Ovary (tissue), 9 donors: ENCODE measurements around the gene ZNF20. TPM values are rescaled to one million over a fixed set of nuclear protein-coding genes. Genes with fewer than 3 reads are reported as not detected.

ENCODE experiments used
- DNase-seq, 5 donors: peaks; one replicate each; pipeline ENCODE4 v3.0.0-alpha.2; 2019 to 2020
- H3K27ac ChIP-seq, 2 donors: fragments of 200-600 bp; one replicate each; pipeline versions ENCODE4 v1.5.1 to v1.8.0; 2019 to 2022
- H3K27me3 ChIP-seq: fragments of 200-600 bp; one replicate; pipeline ENCODE4 v1.8.0; 2022
- H3K36me3 ChIP-seq: fragments of 200-600 bp; sonication (generic); one replicate; pipeline ENCODE4 v1.5.1; 2019
- H3K4me1 ChIP-seq: one replicate; pipeline ENCODE4 v1.8.1; 2013; ENCODE audit warnings: mild to moderate bottlenecking, moderate library complexity; ENCODE audit not compliant: insufficient read depth
- H3K4me3 ChIP-seq: fragments of 200-600 bp; sonication (generic); one replicate; pipeline ENCODE4 v1.5.1; 2017
- H3K9me3 ChIP-seq, 2 donors: fragments of 200-600 bp in 1 of 2; sonication (generic) in 1 of 2; one replicate each; pipeline versions ENCODE4 v1.5.1 to v1.8.1; 2013 to 2019; ENCODE audit warnings: mild to moderate bottlenecking in 1 of 2, moderate library complexity in 1 of 2
- EP300 ChIP-seq: sonication (generic); formaldehyde crosslinking; IDR thresholded peaks from one replicate; pipeline ENCODE4 v1.6.1; 2017; ENCODE audit warnings: antibody characterized with exemption
- POLR2A ChIP-seq: fragments of 450-650 bp; IDR thresholded peaks from one replicate; pipeline ENCODE4 v1.6.1; 2017; ENCODE audit warnings: antibody characterized with exemption, mild to moderate bottlenecking, moderate library complexity
- WGBS, 3 donors: extraction: QIAGEN DNeasy Blood & Tissue Kit in 1 of 3; methylation state at CpG; one replicate each; pipeline versions ENCODE4 v1.1.5 to v1.1.7; 2013 to 2017; 5-methylcytosine and 5-hydroxymethylcytosine counted together
- intact Hi-C, 4 donors: fragments of 100-400 bp; cut with DNase I; formaldehyde crosslinking; loops; one replicate each; pipeline versions ENCODE4 v1.11.0 to v1.15.1; 2022 to 2023
- polyA plus RNA-seq, 2 donors: library from polyadenylated mRNA; stranded (reverse); fragments of 200-250 nt in 1 of 2; fragments of 350-450 nt in 1 of 2; fragmentation: Illumina TruSeq in 1 of 2; extraction: RNeasy Lipid Tissue Mini Kit (QIAGEN cat#74804) in 1 of 2; gene quantifications; one replicate each; pipeline ENCODE4 v1.2.3, GENCODE V29; 2013 to 2014
- total RNA-seq, 7 donors: library from RNA; depleted of rRNA in 2 of 7; stranded (reverse); fragments of >200 nt in 2 of 7; fragmentation: NEBNext Ultra II Directional in 3 of 7; extraction: Animal tissue kit (Norgen Biotek cat#: 25700) in 3 of 7; gene quantifications; one replicate each; pipeline versions ENCODE4 v1.1.0 to v1.2.4, GENCODE V29; 2016 to 2023
- TF ChIP-seq, protein P1 (sequence below), 3 donors: fragments of 450-650 bp in 2 of 3; fragments of 200-600 bp in 1 of 3; IDR thresholded peaks; one replicate each; pipeline versions ENCODE4 v1.5.1 to v1.8.0; 2016 to 2022; ENCODE audit warnings: antibody characterized with exemption in 3 of 3, mild to moderate bottlenecking in 1 of 3
- donor health status: DM: no; HTN: no; CAD: no; lungs with moderate emphysema.
- donor health status: DM: no; HTN: no; CAD: no.
- donor health status: Bipolar disorder and iron deficiency.
- donor health status: DM: yes; HTN: yes; CAD: no.
- donor health status: DM: no; HTN: no; CAD: no.
- donor health status: DM: yes; HTN: yes; CAD: no.

The ZNF20 gene
- total and polyA plus RNA-seq, 9 donors, result 1.2 to 5.2 (median 3.0) TPM

DNA sequence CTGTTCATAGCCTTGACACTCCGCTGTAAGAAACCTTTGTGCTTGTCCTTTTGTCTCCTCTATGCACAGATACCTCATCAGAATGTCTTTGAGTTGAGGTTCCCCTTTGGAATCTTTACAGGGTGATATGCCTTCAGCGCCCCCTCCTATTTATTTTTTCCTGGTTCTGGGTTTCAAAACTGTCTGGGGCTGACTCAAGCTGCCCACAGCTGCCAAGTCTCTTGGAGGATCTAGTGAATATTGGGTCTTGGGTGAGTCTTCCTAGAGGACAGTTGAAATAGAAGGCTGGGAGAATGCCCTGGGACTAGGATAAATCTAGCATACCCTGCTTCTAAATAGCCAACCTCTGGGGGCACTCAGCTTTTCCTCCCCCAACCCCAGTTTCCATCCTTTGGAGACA lies 23.7 kb upstream of the ZNF20 start:
- H3K27ac ChIP-seq, result no peak overlapping the region
- no peaks in the 10 kb centered on the region for H3K9me3 ChIP-seq
- peak overlapping the region; percentile 81 for H3K4me3 ChIP-seq
- 0 to 2% (median 2%) methylated on average over 2 of the region's 2 CpGs for WGBS, 3 donors
- no peaks in the 10 kb centered on the region for H3K36me3 ChIP-seq
- intact Hi-C loops, result no loop called here
- TF ChIP-seq, protein P1, sequence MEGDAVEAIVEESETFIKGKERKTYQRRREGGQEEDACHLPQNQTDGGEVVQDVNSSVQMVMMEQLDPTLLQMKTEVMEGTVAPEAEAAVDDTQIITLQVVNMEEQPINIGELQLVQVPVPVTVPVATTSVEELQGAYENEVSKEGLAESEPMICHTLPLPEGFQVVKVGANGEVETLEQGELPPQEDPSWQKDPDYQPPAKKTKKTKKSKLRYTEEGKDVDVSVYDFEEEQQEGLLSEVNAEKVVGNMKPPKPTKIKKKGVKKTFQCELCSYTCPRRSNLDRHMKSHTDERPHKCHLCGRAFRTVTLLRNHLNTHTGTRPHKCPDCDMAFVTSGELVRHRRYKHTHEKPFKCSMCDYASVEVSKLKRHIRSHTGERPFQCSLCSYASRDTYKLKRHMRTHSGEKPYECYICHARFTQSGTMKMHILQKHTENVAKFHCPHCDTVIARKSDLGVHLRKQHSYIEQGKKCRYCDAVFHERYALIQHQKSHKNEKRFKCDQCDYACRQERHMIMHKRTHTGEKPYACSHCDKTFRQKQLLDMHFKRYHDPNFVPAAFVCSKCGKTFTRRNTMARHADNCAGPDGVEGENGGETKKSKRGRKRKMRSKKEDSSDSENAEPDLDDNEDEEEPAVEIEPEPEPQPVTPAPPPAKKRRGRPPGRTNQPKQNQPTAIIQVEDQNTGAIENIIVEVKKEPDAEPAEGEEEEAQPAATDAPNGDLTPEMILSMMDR (IDR thresholded peaks at IDR 0.05), result no peak
- no peak for TF ChIP-seq POLR2A
- TF ChIP-seq EP300, result no peak
- H3K4me1 ChIP-seq, result peaks cover 8% of the 10 kb centered on the region
- DNase-seq, result no peak
- no peaks in the 10 kb centered on the region for H3K27me3 ChIP-seq

DNA sequence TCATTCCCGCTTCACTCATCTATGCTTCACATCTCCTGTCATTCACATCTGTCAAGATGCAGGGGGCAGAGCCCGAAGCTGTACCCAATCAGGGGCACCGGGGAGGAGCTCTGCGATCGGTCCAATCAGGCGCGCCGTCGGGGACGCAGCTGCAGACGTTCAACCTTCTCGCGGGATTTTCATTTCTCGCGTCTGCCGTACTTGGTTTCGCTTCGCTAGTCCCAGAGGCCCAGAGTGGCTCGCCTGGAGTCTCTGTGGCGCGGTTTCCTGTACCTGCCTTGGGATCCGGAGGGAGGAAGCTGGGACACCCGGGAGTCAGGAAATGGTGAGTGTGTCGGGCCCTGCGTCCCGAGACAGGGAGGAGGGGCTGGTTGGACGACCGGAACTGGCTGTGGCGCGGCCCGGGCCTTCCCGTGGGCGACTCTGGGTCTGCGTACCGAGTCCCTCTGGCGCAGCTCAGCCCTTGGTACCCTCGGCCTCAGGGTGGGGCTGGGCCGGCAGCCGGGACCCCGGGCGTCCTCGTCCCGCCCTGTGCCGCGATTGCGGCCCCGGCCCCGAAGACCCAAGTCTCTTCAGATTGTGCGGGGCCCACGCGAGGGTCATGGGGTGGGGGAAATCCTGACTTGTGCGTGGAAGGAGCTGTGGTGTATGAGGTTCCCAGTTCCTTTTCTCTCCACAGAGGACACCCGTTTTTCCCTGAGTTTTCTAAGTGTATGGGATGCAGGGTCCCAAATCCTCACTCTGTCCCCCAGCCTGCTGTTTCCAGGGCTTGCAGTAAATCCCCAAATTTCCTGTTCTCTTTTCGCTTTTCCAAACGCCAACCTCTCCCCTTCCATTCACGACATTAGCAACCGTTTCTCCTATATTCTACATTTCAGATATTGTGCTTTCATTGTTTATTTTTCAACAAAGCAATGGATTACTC lies 23.0 kb upstream of the ZNF20 start, which contains the start of gene ZNF136:
Gene ZNF136 (plus strand): TSS at position 215 of the 925 bp plus-strand sequence. CDS start 108 bp downstream, at position 323.
- TF ChIP-seq, protein P1 (IDR thresholded peaks at IDR 0.05), result no peak
- peak; percentile 83 for TF ChIP-seq POLR2A
- peak within 1 kb of the TSS; percentile 81 for H3K4me3 ChIP-seq
- peak; percentile 90 to 94 (median 93) for DNase-seq

DNA sequence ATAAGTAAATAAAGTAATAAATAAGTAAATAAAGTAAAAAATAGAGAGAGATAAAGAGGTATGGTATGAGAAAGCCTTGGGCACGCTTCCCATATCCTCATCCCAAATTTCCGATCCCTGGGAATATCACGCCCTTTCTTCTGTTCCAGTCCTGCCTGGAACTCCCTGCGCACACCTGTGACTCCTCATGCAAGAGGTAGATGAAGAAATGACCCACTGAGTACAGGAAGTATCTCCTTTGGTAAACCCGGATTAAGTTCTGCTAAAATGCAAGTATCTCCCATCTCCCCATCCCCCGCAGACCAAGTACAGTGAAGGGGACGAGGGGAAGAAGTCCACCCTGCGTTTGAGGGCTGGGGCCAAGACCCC lies 22.3 kb upstream of the ZNF20 start:
- Histone ChIP-seq H3K27ac (peak overlapping the region; percentile 89), H3K4me3 (peak overlapping the region; percentile 81), H3K9me3 (no peaks in the 10 kb centered on the region), H3K4me1 (peaks cover 8% of the 10 kb centered on the region), H3K36me3 (no peaks in the 10 kb centered on the region), H3K27me3 (no peaks in the 10 kb centered on the region)
- TF ChIP-seq, protein P1 (IDR thresholded peaks at IDR 0.05), result no peak
- TF ChIP-seq EP300, result no peak
- no peak for TF ChIP-seq POLR2A
- DNase-seq, result no peak
- 6 to 11% (median 7%) methylated on average over 8 of the region's 8 CpGs for WGBS, 3 donors
- intact Hi-C loops, result no loop called here

More for the DNA sequence above, 23.0 kb upstream of the ZNF20 start, which contains the start of gene ZNF136:
- intact Hi-C loops, result no loop called here
- peaks cover 8% of the 10 kb centered on the region for H3K4me1 ChIP-seq
- 0% methylated on average over 51 to 57 of the region's 57 CpGs for WGBS, 3 donors
- H3K36me3 ChIP-seq, result no peaks in the 10 kb centered on the region
- H3K27me3 ChIP-seq, result no peaks in the 10 kb centered on the region
- H3K9me3 ChIP-seq, result no peaks in the 10 kb centered on the region
- H3K27ac ChIP-seq, result peak within 1 kb of the TSS; percentile 89

DNA sequence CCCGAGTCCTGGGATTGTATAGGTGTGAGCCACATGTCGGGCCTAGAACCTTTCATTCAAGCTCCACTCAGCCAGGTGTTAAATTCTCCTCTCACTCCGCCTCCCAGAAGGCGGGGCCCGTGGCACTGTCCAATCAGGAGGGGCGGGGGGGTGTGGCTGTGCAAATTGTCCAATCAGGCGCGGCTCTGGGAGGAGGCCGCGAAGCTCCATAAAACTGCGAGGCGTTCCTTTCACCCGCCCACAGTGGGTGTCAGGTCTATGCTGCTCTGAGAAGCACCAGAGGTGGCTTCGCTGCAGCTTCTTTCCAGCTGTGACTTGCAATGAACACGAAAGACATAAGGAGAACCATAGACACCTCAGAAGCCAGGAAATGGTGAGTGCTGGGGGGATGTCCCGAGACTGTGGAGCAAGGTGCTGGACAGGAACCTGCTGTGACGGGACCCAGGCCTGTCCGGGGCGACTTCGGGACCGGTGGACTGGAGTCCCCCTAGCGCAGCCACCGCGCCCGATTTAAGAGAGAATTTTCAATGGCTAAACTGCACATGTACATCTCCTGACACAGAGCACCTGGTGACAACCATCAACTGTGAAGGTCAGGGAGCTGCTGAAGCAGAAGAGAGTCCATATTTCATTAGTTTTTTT lies 19.7 kb upstream of the ZNF20 start:
- no peaks in the 10 kb centered on the region for H3K9me3 ChIP-seq
- no peak for DNase-seq
- intact Hi-C loops, result loop anchor here in 1 of 4 donors (5.0 kb wide), 1 partner anchor 348 kb away; the partner anchor contains the start of gene ZNF440
- no peak overlapping the region for H3K27ac ChIP-seq
- no peaks in the 10 kb centered on the region for H3K27me3 ChIP-seq
- no peaks in the 10 kb centered on the region for H3K36me3 ChIP-seq
- 91 to 93% (median 93%) methylated on average over 25 of the region's 25 CpGs for WGBS, 3 donors
- no peak for TF ChIP-seq POLR2A
- no peak for TF ChIP-seq EP300
- TF ChIP-seq, protein P1 (IDR thresholded peaks at IDR 0.05), result no peak
- no peak overlapping the region for H3K4me3 ChIP-seq
- H3K4me1 ChIP-seq, result peaks cover 7% of the 10 kb centered on the region
